ENCODE results near the gene ZNF511.

Gene ZNF511, protein sequence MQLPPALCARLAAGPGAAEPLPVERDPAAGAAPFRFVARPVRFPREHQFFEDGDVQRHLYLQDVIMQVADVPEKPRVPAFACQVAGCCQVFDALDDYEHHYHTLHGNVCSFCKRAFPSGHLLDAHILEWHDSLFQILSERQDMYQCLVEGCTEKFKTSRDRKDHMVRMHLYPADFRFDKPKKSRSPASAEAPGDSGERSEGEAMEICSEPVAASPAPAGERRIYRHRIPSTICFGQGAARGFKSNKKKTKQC

DNA sequence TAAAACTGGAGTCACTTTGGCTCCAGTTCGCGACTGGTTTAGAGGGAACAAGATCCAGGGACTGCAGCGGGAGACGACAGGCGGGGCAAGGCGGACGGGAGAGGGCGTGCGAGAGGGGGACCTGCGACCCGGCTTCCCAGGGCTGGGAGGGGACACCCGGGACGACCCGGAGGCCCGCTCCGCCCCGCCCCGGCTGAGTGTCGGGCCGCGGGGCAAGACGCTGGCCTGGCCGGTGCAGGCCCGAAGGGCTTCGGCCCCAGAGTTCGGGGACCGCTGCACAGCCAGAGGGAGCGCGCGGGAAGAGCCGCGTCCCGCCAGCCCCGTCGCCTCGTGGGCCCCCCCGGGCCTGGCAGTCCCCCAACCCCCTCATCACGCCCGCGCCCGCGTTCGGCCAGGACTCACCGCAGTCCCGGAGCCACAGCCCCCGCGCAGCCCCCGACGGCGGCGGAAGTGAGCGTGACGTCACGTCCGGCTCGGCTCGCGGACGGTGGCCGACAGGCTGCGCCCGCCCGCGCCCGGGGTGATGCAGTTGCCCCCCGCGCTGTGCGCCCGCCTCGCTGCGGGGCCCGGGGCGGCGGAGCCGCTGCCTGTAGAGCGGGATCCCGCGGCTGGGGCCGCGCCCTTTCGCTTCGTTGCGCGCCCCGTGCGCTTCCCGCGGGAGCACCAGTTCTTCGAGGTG lies at the start of gene ZNF511, which contains the start of gene TUBGCP2:
Gene ZNF511 (plus strand): TSS at position 494 of the 679 bp plus-strand sequence. CDS start 30 bp downstream, at position 524.
Gene TUBGCP2 (minus strand): TSS at position 452 of the 679 bp plus-strand sequence. CDS start 5,931 bp downstream, outside the sequence.
- TF ChIP-seq EZH2phosphoT487 (conservative IDR thresholded peaks at IDR 0.05; ENCODE audit: low read length): no peak
- TF ChIP-seq, protein P1, sequence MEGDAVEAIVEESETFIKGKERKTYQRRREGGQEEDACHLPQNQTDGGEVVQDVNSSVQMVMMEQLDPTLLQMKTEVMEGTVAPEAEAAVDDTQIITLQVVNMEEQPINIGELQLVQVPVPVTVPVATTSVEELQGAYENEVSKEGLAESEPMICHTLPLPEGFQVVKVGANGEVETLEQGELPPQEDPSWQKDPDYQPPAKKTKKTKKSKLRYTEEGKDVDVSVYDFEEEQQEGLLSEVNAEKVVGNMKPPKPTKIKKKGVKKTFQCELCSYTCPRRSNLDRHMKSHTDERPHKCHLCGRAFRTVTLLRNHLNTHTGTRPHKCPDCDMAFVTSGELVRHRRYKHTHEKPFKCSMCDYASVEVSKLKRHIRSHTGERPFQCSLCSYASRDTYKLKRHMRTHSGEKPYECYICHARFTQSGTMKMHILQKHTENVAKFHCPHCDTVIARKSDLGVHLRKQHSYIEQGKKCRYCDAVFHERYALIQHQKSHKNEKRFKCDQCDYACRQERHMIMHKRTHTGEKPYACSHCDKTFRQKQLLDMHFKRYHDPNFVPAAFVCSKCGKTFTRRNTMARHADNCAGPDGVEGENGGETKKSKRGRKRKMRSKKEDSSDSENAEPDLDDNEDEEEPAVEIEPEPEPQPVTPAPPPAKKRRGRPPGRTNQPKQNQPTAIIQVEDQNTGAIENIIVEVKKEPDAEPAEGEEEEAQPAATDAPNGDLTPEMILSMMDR (IDR thresholded peaks at IDR 0.05; ENCODE audit: insufficient read depth, low read length, poor library complexity, severe bottlenecking): no peak
- H3K27me3 ChIP-seq (ENCODE audit: low read length): no peaks in the 10 kb centered on the region
- peaks cover 4% of the 10 kb centered on the region; the same call in 1 of the 2 replicates for H3K36me3 ChIP-seq (ENCODE audit: low read length)
- peak within 1 kb of the TSS; percentile 77 for H3K27ac ChIP-seq (ENCODE audit: low read depth, low read length)
- peak within 1 kb of the TSS; percentile 85 for H3K4me3 ChIP-seq (ENCODE audit: insufficient read depth, low read length, poor library complexity, severe bottlenecking)
- no peaks in the 10 kb centered on the region for H3K9me2 ChIP-seq (replicated peaks; ENCODE audit: insufficient read depth, low read length)
- H3K4me2 ChIP-seq (ENCODE audit: low read depth, low read length, poor library complexity, severe bottlenecking): peak within 1 kb of the TSS; percentile 82
- peaks cover 5% of the 10 kb centered on the region; the same call in 1 of the 2 replicates for H3F3A ChIP-seq (ENCODE audit: insufficient read depth)
- H4K20me1 ChIP-seq (ENCODE audit: low read depth, low read length): no peaks in the 10 kb centered on the region
- H3K79me2 ChIP-seq (ENCODE audit: insufficient read depth, low read length): peaks cover 35% of the 10 kb centered on the region
- H3K9me3 ChIP-seq (ENCODE audit: insufficient read depth, low read length): no peaks in the 10 kb centered on the region
- peak within 1 kb of the TSS; percentile 85 for H3K9ac ChIP-seq (ENCODE audit: low read length)
- H2AFZ ChIP-seq (ENCODE audit: low read depth, low read length, severe bottlenecking): peak within 1 kb of the TSS; percentile 84

DNA sequence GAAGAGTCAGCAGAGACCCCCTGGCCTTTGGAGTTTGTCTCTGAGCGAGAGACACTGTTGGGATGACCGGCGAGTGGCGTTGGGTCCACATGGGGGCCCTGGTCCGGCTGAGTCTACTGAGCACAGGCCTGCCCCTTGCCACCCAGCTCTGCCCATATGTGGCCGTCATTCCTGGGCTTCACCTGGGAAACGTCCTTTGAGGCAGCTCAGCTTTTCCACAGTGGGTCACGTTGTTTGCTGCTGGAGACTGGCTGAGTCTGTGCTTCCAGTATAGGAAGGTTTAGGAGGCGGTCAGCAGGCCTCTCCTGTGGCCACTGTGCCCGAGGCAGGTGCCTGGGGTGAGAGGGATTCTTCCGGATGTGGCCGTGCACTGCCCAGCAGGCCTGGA lies 49.1 kb upstream of the ZNF511 start:
- Histone ChIP-seq H2AFZ (ENCODE audit: low read depth, low read length, severe bottlenecking) (no peak overlapping the region), H3K4me2 (ENCODE audit: low read depth, low read length, poor library complexity, severe bottlenecking) (no peak overlapping the region)

DNA sequence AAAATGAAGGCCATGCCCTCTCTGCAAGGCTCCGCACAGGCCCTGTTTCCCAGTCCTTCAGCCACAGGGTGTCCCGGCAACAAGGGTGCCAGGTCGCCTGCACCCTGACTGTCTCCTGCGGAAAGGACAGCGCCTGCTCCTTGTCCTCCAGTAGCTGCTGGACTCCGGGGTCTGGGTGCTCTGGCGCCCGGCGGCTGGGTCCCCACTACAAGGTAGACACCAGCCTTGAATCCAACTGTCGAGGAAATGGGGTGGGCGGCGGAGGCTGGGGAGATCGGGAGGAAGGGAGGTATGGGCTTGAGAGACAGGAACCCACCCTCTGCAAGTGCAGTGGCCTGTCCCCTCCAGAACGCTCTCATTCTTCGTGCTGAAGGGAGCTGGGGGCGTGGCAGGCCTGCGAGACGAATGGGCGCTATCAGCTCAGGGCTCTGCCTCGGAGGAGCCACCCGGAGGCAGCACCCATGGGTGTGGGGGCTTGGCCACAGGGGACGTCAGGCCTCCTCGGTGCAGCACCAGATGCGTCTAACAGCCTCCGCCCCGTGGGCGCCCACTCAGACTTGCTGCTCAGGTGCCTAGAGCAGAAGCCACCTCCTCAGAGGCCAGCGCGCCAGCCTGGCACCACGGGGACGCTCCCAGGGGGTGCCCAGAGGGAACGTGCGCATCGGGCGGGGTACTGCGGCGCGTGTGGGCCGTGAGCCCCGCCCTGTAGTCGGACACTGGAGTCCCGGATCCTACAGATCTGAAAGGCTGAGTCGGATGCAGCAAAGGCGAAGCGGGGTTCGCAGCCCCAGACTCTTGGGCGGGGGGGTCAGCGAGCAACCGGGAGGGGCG lies 47.6 kb upstream of the ZNF511 start:
- TF ChIP-seq, protein P1 (IDR thresholded peaks at IDR 0.05; ENCODE audit: insufficient read depth, low read length, poor library complexity, severe bottlenecking): no peak
- no peak for TF ChIP-seq EZH2phosphoT487 (conservative IDR thresholded peaks at IDR 0.05; ENCODE audit: low read length)
- Histone ChIP-seq H3F3A (ENCODE audit: insufficient read depth) (0 out of 2 replicates have a peak, but pooled peaks cover 5% of the 10 kb centered on the region), H3K4me3 (ENCODE audit: insufficient read depth, low read length, poor library complexity, severe bottlenecking) (peak overlapping the region; percentile 71)

More for the DNA sequence above, 49.1 kb upstream of the ZNF511 start:
- no peaks in the 10 kb centered on the region for H3K79me2 ChIP-seq (ENCODE audit: insufficient read depth, low read length)
- no peaks in the 10 kb centered on the region for H3K9me3 ChIP-seq (ENCODE audit: insufficient read depth, low read length)
- H4K20me1 ChIP-seq (ENCODE audit: low read depth, low read length): no peaks in the 10 kb centered on the region
- H3K9me2 ChIP-seq (replicated peaks; ENCODE audit: insufficient read depth, low read length): no peaks in the 10 kb centered on the region
- H3K27ac ChIP-seq (ENCODE audit: low read depth, low read length): no peak overlapping the region
- H3K9ac ChIP-seq (ENCODE audit: low read length): no peak overlapping the region
- TF ChIP-seq, protein P1 (IDR thresholded peaks at IDR 0.05; ENCODE audit: insufficient read depth, low read length, poor library complexity, severe bottlenecking): no peak
- no peak for TF ChIP-seq EZH2phosphoT487 (conservative IDR thresholded peaks at IDR 0.05; ENCODE audit: low read length)
- 0 out of 2 replicates have a peak, but pooled peaks cover 5% of the 10 kb centered on the region for H3F3A ChIP-seq (ENCODE audit: insufficient read depth)
- no peaks in the 10 kb centered on the region for H3K36me3 ChIP-seq (ENCODE audit: low read length)
- H3K27me3 ChIP-seq (ENCODE audit: low read length): no peaks in the 10 kb centered on the region
- H3K4me3 ChIP-seq (ENCODE audit: insufficient read depth, low read length, poor library complexity, severe bottlenecking): no peak overlapping the region

More for the DNA sequence above, 47.6 kb upstream of the ZNF511 start:
- H3K9me2 ChIP-seq (replicated peaks; ENCODE audit: insufficient read depth, low read length): no peaks in the 10 kb centered on the region
- H3K9ac ChIP-seq (ENCODE audit: low read length): peak overlapping the region; percentile 64
- H3K27ac ChIP-seq (ENCODE audit: low read depth, low read length): no peak overlapping the region
- H2AFZ ChIP-seq (ENCODE audit: low read depth, low read length, severe bottlenecking): peak overlapping the region; percentile 98
- H3K36me3 ChIP-seq (ENCODE audit: low read length): no peaks in the 10 kb centered on the region
- no peaks in the 10 kb centered on the region for H4K20me1 ChIP-seq (ENCODE audit: low read depth, low read length)
- no peaks in the 10 kb centered on the region for H3K9me3 ChIP-seq (ENCODE audit: insufficient read depth, low read length)
- H3K79me2 ChIP-seq (ENCODE audit: insufficient read depth, low read length): no peaks in the 10 kb centered on the region
- no peaks in the 10 kb centered on the region for H3K27me3 ChIP-seq (ENCODE audit: low read length)
- H3K4me2 ChIP-seq (ENCODE audit: low read depth, low read length, poor library complexity, severe bottlenecking): peak overlapping the region; percentile 71

Measured in SU-DHL-6 (cell line).